K562 (cell line): ENCODE data around the gene IRF2BP1. TPM values are rescaled to one million over a fixed set of nuclear protein-coding genes. Genes with fewer than 3 reads are reported as not detected.

ENCODE experiments used
- ARHGAP35 ChIP-seq: fragments of 450-650 bp; IDR thresholded peaks from 2 replicates; pipeline ENCODE4 v1.6.1; 2018; ENCODE audit not compliant: partially characterized antibody
- ATF1 ChIP-seq, 2 experiments: fragments of 450-650 bp in 1 of 2; IDR thresholded peaks; 2 replicates each; pipeline ENCODE4 v1.6.1; 2016; ENCODE audit warnings: missing compliant biosample characterization in 1 of 2, missing genetic modification characterization in 1 of 2
- BRD9 ChIP-seq: fragments of 450-650 bp; IDR thresholded peaks from 2 replicates; pipeline ENCODE4 v1.6.1; 2018; ENCODE audit warnings: low read depth; ENCODE audit not compliant: partially characterized antibody
- CBX5 ChIP-seq: IDR thresholded peaks from 2 replicates; pipeline ENCODE4 v1.6.1; 2014; ENCODE audit warnings: low read depth, borderline replicate concordance
- CEBPB ChIP-seq: fragments of 450-650 bp; IDR thresholded peaks from 2 replicates; pipeline ENCODE4 v1.6.1; 2016; ENCODE audit warnings: missing genetic modification characterization, missing compliant biosample characterization
- DIDO1 ChIP-seq: fragments of 450-650 bp; IDR thresholded peaks from 2 replicates; pipeline ENCODE4 v1.6.1; 2016; ENCODE audit warnings: low read depth, missing biosample characterization, missing genetic modification characterization
- DPF2 ChIP-seq: fragments of 450-650 bp; IDR thresholded peaks from 2 replicates; pipeline ENCODE4 v1.6.1; 2016
- ELF4 ChIP-seq: fragments of 450-650 bp; formaldehyde crosslinking; IDR thresholded peaks from 2 replicates; pipeline ENCODE4 v1.4.0; 2022; ENCODE audit warnings: missing genetic modification characterization
- EP400 ChIP-seq: fragments of 450-650 bp; IDR thresholded peaks from 2 replicates; pipeline ENCODE4 v1.6.1; 2017; ENCODE audit warnings: antibody characterized with exemption, mild to moderate bottlenecking, moderate library complexity
- GATAD2A ChIP-seq: fragments of 450-650 bp; IDR thresholded peaks from 2 replicates; pipeline ENCODE4 v1.6.1; 2017
- HLTF ChIP-seq: fragments of 450-650 bp; IDR thresholded peaks from 2 replicates; pipeline ENCODE4 v1.6.1; 2016
- KAT2B ChIP-seq: IDR thresholded peaks from one replicate; pipeline ENCODE4 v1.6.1; 2012; ENCODE audit warnings: low read depth, mild to moderate bottlenecking, control low read depth, inconsistent platforms, low read length, moderate library complexity
- KDM1A ChIP-seq, 2 experiments: fragments of 450-650 bp; IDR thresholded peaks; 2 replicates each; pipeline ENCODE4 v1.6.1; 2016; ENCODE audit warnings: mild to moderate bottlenecking in 2 of 2
- KDM4B ChIP-seq, 2 experiments: fragments of 450-650 bp in 1 of 2; sonication (generic) in 1 of 2; IDR thresholded peaks; 2 replicates each; pipeline ENCODE4 v1.6.1; 2016 to 2017; ENCODE audit warnings: borderline replicate concordance in 2 of 2, antibody characterized with exemption in 1 of 2, low read depth in 1 of 2, mild to moderate bottlenecking in 1 of 2
- KHSRP ChIP-seq: fragments of 450-650 bp; IDR thresholded peaks from 2 replicates; pipeline ENCODE4 v1.6.1; 2017
- NR3C1 ChIP-seq: sonication (generic); formaldehyde crosslinking; IDR thresholded peaks from 2 replicates; pipeline ENCODE4 v1.8.1; 2022; ENCODE audit warnings: missing genetic modification reagents
- PHB2 ChIP-seq: fragments of 450-650 bp; IDR thresholded peaks from 2 replicates; pipeline ENCODE4 v1.6.1; 2017; ENCODE audit warnings: low read depth
- RNF219 ChIP-seq: fragments of 250-450 bp; sonication (Bioruptor Pico); IDR thresholded peaks from 2 replicates; pipeline ENCODE4 v1.5.0; 2022; ENCODE audit warnings: mild to moderate bottlenecking
- TAF7 ChIP-seq: fragments of 450-650 bp; IDR thresholded peaks from 2 replicates; pipeline ENCODE4 v1.6.1; 2016; ENCODE audit warnings: missing genetic modification characterization, missing compliant biosample characterization
- TRIM24 ChIP-seq, 2 experiments: fragments of 450-650 bp; IDR thresholded peaks; 2 replicates each; pipeline ENCODE4 v1.6.1; 2016
- ZNF263 ChIP-seq: sonication (generic); formaldehyde crosslinking; IDR thresholded peaks from 2 replicates; pipeline ENCODE4 v1.8.0; 2022; ENCODE audit warnings: mild to moderate bottlenecking, missing genetic modification reagents, borderline replicate concordance
- ZNF766 ChIP-seq: fragments of 200-800 bp; sonication (Bioruptor generic); conservative IDR thresholded peaks from 2 replicates; pipeline ENCODE4 v1.6.1; 2016; ENCODE audit warnings: missing genetic modification characterization, missing compliant biosample characterization
- ZSCAN32 ChIP-seq: fragments of 450-650 bp; formaldehyde crosslinking; IDR thresholded peaks from 2 replicates; pipeline ENCODE4 v1.4.0; 2020; ENCODE audit warnings: mild to moderate bottlenecking, moderate library complexity
- polyA plus RNA-seq, 8 experiments: library from polyadenylated mRNA; depleted of rRNA in 4 of 8; stranded (reverse) in 5 of 8; unstranded in 3 of 8; fragments of >200 nt; fragmentation: Nextera tagmentation in 2 of 8; fragmentation: Illumina TruSeq in 1 of 8; extraction: Ambion mirVana in 2 of 8; extraction: Trizol in 1 of 8; gene quantifications; 2 replicates each; pipeline versions ENCODE4 v1.2.1 to v1.2.3, GENCODE V29; 2011 to 2014; ENCODE audit warnings: inconsistent platforms in 1 of 8, missing spikeins in 1 of 8
- total RNA-seq, 7 experiments: library from RNA; depleted of rRNA in 6 of 7; stranded (reverse); fragments of >200 nt in 6 of 7; fragmentation: Illumina TruSeq in 2 of 7; extraction: Trizol in 2 of 7; gene quantifications; 2 replicates each; pipeline versions ENCODE4 v1.2.1 to v1.2.3, GENCODE V29; 2011 to 2021; ENCODE audit warnings: low replicate concordance in 1 of 7
- TF ChIP-seq, protein P1 (sequence below): fragments of 450-650 bp; IDR thresholded peaks from 2 replicates; pipeline ENCODE4 v1.6.1; 2018; ENCODE audit not compliant: partially characterized antibody

IRF2BP1 gene
- total and polyA plus RNA-seq, 9 of the 15 experiments (the other 6 are each of a cell fraction or from before 2014, with no cell fraction given), result 0.61 to 35.9 (median 3.5) TPM

DNA sequence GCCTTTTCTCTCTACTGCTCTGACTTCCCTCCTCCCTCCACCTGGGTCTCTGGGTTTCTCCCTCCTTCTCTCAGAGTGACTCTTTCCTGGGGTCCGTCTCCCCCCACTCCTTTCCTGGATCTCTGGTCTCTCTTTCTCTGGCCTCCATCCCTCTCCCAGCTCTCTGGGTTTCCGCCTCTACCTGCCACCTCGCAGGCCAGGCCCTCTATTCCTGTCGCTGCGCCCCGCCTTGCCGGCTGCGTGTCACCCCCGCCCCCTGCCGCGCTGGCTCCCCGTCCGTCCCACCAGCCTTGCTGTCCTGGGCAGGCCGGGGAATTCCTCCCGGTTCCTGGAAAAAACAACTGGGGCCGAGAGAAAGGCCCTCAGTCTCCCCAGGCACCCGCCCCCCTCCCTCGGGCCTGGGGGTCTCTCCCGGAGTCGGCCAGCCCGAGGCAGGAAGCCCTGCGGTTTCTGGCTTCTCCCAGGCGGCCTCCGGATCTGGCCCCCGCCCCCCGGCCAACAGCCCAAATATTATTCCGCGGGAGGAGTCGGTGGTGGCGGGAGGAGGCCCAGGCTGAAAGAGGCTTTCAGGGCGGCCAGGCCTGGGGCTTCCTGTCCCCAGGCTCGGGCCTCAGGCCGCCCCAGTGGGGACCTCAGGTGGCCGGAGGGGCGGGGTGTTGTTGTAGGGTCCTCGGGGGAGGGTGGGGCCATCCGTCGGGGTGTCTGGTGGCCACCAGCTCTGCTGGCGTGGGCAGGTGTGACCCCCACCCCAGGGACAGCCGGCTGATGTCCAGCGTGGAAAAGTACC is 9.3 kb downstream of the IRF2BP1 start (continued):
- TF ChIP-seq RNF219, result no peak
- peak; percentile 52; the same call in 1 of the 2 replicates for TF ChIP-seq PHB2
- TF ChIP-seq BRD9, result peak; percentile 76
- TF ChIP-seq, protein P1, sequence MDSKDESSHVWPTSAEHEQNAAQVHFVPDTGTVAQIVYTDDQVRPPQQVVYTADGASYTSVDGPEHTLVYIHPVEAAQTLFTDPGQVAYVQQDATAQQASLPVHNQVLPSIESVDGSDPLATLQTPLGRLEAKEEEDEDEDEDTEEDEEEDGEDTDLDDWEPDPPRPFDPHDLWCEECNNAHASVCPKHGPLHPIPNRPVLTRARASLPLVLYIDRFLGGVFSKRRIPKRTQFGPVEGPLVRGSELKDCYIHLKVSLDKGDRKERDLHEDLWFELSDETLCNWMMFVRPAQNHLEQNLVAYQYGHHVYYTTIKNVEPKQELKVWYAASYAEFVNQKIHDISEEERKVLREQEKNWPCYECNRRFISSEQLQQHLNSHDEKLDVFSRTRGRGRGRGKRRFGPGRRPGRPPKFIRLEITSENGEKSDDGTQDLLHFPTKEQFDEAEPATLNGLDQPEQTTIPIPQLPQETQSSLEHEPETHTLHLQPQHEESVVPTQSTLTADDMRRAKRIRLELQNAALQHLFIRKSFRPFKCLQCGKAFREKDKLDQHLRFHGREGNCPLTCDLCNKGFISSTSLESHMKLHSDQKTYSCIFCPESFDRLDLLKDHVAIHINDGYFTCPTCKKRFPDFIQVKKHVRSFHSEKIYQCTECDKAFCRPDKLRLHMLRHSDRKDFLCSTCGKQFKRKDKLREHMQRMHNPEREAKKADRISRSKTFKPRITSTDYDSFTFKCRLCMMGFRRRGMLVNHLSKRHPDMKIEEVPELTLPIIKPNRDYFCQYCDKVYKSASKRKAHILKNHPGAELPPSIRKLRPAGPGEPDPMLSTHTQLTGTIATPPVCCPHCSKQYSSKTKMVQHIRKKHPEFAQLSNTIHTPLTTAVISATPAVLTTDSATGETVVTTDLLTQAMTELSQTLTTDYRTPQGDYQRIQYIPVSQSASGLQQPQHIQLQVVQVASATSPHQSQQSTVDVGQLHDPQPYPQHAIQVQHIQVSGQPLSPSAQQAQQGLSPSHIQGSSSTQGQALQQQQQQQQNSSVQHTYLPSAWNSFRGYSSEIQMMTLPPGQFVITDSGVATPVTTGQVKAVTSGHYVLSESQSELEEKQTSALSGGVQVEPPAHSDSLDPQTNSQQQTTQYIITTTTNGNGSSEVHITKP, result peak; percentile 8
- TF ChIP-seq KHSRP, result 0 out of 2 replicates have a peak, but pooled peaks have one; percentile 45
- TF ChIP-seq ZSCAN32 (CRISPR knock-in tag), result no peak
- TF ChIP-seq HLTF, result 0 out of 2 replicates have a peak, but pooled peaks have one; percentile 73
- 0 out of 2 replicates have a peak, but pooled peaks have one; percentile 27 for TF ChIP-seq TAF7 (tag)
- TF ChIP-seq DIDO1, result peak; percentile 33; the same call in 1 of the 2 replicates
- TF ChIP-seq ATF1 (CRISPR knock-in tag; IDR thresholded peaks at IDR 0.05), result no peak
- TF ChIP-seq ATF1 (tag; IDR thresholded peaks at IDR 0.05), result peak; percentile 66
- TF ChIP-seq KDM4B (IDR thresholded peaks at IDR 0.05; ENCODE audit: borderline replicate concordance in 2 of 2, low read depth in 1 of 2), result peak in 1 of 2 experiments; percentile 33; a peak in 1 of 4 replicates
- 0 out of 4 replicates have a peak, but pooled peaks of 1 of the 2 experiments have one; percentile 49 for TF ChIP-seq KDM1A (IDR thresholded peaks at IDR 0.05)
- peak; percentile 90 for TF ChIP-seq ELF4 (CRISPR knock-in tag)
- TF ChIP-seq EP400, result peak; percentile 80; the same call in 1 of the 2 replicates
- 0 out of 4 replicates have a peak, but pooled peaks of 1 of the 2 experiments have one; percentile 47 for TF ChIP-seq TRIM24 (IDR thresholded peaks at IDR 0.05)
- TF ChIP-seq GATAD2A, result peak; percentile 36; the same call in 1 of the 2 replicates
- TF ChIP-seq NR3C1 (CRISPR knock-in tag), result no peak
- TF ChIP-seq ARHGAP35, result peak; percentile 31
- peak; percentile 84 for TF ChIP-seq DPF2
- 0 out of 2 replicates have a peak, but pooled peaks have one; percentile 50 for TF ChIP-seq ZNF766
- TF ChIP-seq KAT2B, result no peak
- peak; percentile 26; the same call in 1 of the 2 replicates for TF ChIP-seq ZNF263 (CRISPR knock-in tag)
- no peak for TF ChIP-seq CEBPB (tag)
- TF ChIP-seq CBX5, result no peak
